HG02884 (cell line): ENCODE measurements around the gene ANO2.
"Not testable (repeated sequence)": the region's sequence is repeated elsewhere in the genome, so short reads cannot be mapped to it uniquely, and the experiment has no call there.

Source experiments
- ATAC-seq: cut with Tn5 transposase; IDR thresholded peaks from one replicate; pipeline ENCODE4 v1.9.1; 2021; ENCODE audit warnings: mild to moderate bottlenecking, moderate library complexity; ENCODE audit not compliant: unreplicated experiment

Gene ANO2

DNA sequence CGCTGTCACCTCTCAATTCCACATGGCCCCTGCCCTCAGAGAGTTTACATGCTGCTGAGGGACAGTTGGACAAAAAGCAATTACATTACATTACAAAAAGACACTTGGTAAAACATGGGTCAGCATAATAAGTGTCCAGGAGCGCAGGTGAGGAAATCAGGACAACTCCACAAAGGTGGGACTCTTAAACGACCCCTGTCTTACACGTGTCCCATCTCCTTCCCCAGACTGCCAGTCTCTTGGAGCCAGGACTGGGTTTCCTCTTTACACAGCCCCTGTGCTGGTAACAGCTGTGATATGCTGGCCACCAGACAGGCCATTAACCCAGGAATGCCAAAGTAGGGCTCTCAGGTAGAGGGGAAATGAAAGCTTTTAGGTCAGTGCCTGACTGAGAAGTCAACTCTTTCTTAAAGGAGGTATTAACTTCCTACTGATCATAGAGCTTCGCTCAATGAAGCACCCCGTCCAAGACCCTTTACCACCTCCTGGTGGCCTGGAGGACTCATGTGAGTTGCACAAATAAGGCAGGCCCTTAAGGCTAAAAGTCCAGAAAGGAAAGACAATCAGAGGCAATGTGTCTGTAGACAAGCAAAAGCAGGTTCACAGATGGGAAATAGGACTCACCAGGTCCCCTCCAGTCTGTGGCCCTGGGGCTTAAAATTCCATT lies 55.5 kb downstream of the ANO2 start:
- ATAC-seq = no peak

DNA sequence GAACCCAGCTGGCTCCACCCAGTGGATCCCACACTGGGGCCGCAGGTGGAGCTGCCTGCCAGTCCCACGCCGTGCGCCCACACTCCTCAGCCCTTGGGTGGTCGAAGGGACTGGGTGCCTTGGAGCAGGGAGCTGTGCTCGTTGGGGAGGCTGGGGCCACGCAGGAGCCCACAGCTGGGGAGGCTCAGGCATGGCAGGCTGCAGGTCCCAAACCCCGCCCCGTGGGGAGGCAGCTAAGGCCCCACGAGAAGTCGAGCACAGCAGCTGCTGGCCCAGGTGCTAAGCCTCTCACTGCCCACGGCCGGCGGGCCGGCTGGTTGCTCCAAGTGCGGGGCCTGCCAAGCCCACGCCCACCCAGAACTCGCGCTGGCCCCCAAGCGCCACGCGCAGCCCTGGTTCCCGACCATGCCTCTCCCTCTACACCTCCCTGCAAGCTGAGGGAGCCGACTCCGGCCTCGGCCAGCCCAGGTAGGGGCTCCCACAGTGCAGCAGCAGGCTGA lies 56.2 kb downstream of the ANO2 start:
- no peak for ATAC-seq

DNA sequence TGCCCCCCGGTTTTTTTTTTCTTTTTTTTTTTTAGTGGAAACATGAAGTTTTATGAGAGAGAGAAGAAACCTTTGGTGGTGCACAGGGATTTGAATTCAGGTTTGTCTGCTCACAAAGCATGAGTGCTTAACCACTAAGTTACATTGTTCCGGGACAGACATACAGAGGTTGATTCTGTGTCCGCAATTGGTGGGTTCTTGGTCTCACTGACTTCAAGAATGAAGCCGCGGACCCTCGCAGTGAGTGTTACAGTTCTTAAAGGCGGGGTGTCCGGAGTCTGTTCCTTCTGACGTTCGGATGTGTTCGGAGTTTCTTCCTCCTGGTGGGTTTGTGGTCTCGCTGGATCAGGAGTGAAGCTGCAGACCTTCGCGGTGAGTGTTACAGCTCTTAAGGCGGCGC lies 57.2 kb downstream of the ANO2 start:
- not testable (repeated sequence) for ATAC-seq

DNA sequence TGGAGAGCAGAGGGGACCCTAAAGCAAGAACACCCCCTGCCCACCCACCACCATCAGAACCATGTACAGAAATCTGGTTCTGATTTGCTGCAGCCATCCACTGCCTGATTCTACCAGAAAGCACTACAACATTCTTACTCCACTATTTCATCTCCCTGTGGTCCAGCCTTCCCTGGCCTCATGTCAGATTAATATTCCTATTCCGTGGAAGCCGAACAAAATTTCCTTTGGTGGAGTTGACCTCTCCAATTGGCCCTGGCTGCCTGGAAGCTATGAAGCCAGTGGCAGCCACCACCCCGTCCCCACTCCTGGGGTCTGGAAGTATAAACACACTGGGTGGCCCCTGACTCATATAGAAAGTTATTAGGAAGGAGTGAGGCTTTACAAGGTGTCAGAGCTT lies 60.2 kb downstream of the ANO2 start:
- ATAC-seq = no peak

DNA sequence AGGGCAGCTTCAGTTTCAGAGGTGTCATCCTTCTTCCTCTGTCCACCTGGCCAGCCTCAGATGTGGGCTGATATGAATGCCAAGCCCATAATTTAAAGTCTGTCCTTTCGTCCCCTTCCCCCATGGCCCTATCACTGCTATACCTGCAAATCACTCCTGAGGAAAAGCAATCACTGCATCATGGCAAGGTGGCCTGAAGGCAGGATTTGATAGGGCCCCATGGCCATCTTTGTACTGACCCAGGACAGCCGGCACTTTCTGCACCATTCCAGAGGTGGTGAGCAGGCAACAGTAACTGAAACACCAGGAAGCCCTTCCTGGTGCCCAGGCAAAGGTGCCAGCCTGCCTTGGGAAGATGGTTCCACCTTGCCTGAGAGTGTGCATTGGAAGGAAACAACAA lies 60.8 kb downstream of the ANO2 start:
- ATAC-seq = no peak

DNA sequence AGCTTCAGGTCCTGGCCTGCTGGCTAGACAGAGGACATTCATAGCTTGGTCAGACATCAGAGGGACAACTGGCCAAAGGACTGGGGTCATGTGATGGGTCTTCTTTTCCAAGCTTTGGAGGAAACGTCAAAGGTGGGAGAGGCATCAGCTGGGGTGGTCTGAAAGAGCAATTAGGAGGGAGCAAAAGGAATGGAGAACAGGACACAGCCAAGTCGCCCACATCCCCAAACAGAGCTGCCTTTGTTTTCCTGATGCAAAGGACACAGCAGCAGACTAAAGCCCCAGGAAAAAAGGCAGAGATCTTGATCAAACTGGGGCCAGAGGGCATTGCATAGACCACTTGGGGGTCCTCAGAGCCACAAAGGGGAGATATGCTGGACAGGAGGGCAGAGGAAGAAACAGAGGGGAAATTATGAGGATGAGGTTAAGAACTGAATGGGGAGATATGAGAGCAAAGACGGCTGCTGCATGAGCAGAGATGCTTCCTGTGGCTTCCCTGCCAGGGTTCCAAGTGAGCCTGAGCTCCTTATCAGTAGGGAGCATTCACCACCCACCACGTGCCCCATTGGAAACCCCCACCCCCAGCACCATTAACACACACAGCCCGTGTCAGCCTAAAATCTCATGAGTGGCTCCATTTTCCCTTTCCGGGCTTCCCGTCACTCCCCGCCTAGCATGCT lies 62.4 kb downstream of the ANO2 start:
- no peak for ATAC-seq

DNA sequence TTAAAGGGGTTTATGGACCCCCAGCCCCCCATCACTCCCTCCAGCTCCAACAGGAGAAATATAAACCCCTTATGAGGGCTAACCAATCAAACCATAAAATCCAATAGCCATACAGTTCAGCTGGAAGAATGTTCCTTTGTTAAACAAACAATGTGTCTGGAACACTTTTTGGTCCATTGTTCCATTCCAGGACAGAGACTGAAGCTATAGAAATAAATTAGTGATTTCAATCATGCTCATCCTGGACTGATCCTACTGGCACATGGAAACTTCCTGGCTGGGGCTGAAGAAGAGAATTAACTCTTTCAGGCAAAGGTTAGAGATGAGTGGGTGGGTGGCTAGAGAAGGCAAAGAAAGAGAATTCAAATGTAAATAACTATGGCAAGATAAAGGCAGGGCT lies 63.4 kb downstream of the ANO2 start:
- ATAC-seq = no peak

DNA sequence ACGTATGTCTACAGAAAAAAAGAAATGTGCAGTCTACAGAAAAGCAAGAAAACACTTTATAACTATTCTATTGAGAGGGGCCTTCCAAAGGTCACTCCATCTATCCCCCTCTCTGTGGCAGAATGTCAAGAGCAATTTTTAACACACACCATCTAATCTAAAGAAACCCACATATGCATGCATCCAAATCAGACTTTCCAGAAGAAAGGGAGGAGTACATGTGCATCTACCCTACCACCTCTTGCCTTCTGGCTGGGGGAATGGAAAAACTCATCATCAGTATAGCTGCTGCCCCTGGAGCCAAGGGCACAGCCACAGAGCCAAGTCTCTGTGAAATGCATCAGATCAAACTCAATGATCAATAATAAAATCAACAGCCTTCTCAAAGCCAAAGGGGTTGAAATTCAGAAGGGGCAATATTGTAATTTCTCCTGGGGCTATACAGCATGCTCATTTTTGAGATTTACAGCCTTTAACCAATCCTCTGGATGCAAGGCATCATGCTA lies 63.9 kb downstream of the ANO2 start:
- ATAC-seq = no peak

DNA sequence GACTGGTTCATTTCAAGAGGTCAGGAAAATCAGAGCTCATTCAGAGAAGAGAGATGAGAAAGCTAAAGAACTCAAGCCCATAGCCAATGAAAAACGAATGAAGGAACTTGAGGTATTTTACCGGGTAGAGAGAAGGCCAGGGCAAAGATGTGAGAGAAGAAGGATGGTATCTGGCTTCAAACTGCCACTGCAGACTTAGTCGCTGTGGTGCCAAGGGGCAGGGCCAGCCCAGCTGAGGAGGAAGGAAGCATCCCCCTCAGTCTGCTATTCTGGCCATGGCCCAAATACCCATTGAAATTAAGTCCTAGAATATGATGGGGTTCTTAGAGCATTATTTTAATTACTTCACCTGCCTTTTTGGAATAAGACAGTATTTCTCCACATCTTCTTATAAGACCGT lies 69.2 kb downstream of the ANO2 start:
- ATAC-seq = no peak

DNA sequence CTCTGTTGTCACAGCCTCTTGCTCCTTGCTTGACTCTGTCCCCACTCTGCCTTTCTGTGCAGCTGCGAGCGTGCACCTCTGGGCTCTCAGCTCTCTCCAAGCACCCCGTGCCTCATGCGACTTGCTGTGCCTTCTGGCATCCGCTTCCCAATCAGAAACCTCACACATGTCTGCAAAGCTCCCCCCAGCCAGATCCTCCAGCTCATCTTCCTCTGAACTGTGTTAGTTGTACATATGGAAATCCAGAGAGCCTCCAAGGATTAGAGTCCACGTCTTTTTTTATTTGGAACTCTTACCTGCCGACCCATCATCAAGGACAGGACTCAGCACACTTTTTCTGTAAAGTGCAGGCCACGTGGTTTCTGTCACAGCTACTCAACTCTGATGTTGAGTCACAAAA lies 70.5 kb downstream of the ANO2 start:
- ATAC-seq = no peak

DNA sequence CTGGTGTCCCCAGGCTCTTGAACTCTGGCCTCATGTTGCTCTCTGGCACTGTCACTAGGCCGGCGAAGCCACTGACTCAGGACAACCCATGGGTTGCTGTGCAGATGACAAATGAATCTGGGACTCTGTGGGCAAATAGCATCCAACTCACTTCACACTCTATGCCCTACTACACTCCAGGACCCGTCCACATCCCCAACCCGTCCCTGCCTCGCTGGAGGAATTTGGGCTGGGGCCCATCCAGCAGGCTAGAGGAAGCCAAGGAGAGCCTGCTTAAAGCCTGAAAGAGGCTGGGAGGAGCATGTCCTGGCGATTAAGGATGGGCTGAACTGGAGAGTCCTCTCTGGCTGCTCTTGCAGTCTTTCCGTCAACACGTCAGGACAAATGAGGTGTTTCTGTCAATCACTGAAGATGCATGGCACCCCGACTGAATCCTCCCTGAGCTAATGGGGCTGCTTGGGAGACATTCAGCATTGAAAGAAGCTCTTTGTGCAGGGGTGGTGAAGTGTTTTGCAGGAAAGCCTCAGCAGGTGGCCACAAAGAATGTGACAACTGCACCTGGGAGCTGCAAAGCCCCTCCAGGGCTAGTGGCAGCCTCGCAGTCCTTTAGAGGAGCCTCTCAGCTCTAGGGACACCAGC lies 71.7 kb downstream of the ANO2 start:
- no peak for ATAC-seq

DNA sequence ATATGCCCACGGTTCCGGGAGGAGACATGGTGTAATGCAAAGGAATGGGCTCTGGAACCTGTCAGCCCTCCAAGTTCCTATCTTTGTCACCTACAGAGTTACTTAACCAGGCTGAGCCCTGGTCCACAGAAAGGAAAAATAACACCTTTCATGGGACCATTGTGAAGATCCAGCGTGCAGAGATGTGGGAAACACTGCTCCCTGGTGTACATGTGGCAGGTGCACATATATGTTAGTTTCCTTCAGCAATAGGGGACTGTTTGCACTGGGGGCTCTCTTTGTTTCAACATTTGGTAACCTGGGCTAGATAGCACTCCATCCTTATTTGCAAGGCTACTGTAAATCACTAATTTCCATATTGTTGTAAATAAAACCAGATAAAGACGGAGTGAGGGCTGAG lies 72.3 kb downstream of the ANO2 start:
- ATAC-seq = no peak

DNA sequence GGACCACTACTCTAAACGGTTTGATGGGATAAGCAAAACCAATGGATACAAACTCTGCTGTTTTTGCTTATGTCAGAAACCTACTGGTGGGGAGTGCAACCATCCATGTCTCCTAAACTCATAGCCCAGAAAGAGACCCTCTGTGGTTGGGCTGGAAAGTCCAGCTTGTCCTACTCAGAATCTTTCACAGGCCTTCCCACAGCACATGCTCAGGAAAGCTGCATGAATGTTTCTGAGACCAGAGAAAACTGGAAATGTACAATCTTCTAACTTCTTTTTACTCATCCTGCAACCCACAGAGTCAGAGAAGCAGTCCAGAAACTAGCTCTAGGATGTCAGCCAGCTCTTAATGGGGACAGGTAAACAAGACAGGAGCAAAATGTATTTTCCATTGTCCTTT lies 73.3 kb downstream of the ANO2 start:
- ATAC-seq = no peak

DNA sequence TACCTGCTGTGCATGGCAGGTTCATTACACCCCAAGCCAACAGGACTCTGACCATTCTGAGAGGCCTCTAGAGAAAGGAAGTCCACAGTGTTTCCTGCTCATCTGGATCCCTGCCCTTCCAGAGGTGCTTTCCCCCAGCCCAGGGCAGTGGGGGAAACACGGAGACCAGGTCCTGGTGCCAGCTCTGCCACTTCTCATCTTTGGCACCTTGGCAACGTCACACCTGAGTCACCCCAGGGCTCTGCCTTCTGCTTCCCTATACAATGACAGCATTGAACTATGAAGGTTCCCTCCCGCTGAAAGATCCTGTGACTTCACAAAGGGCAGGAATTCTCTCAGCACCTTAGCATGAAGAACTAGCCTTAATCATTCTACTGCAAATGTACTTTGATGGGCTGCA lies 74.9 kb downstream of the ANO2 start:
- ATAC-seq = no peak

DNA sequence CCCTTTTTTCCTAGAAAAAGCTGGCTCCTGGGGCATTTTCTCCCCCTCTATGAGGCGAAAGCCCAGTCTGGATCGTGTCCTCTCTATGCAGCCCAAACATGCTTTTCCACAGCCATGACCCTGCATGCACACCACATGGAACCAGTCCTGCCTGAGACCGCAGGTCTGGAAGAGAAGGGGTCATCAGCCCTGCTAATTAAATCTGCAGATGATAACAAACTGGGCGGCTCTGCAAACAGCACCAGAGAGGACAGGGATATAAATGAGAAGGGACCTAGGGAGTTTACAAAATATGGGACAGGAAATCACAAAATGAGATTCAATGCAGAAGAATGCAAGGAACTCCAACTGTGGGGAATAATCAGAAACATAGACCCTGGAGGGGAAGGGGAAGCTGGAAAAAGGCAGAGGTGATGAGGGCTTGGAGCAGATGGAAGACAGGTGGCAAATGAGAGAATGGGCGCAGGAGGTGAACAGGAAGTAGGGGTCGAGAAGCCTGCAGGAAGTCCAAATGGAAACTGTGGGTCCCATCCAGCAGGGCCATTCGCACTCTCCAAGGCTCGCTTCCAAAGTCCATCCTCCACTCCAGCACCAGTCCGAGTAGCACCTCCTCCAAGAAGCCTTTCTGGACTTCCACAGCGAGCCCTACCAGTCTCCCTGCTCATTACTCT lies 76.3 kb downstream of the ANO2 start:
- ATAC-seq = no peak

DNA sequence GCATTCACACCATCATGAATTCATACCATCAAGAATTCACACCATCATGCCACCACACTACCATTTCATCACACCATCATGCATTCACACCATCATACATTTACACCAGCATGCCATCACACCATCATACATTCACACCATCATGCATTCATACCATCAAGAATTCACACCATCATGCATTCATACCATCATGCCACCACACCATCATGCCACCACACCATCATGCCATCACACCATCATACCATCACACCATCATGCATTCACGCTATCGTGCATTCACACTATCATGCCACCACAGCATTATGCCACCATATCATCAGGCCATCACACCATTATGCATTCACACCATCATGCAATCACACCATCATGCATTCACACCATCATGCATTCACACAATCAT lies 79.7 kb downstream of the ANO2 start:
- no peak for ATAC-seq

DNA sequence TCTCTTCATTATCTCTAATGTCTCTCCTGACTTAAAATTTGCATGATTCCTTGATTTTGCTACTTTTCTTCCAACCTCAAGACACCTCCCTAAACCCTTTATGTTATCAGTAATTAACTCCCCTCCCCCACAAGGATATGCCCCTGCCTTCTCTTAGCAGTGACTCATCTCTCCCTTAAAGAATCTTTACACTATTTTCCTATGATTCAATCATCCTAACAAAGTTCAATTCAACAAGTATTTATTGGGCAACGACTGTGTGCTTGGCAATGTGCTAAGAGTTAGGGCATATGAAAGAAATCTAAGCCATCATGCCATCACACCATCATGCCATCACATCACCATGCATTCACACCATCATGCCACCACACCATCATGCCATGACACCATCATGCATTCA lies 80.1 kb downstream of the ANO2 start:
- ATAC-seq = no peak

DNA sequence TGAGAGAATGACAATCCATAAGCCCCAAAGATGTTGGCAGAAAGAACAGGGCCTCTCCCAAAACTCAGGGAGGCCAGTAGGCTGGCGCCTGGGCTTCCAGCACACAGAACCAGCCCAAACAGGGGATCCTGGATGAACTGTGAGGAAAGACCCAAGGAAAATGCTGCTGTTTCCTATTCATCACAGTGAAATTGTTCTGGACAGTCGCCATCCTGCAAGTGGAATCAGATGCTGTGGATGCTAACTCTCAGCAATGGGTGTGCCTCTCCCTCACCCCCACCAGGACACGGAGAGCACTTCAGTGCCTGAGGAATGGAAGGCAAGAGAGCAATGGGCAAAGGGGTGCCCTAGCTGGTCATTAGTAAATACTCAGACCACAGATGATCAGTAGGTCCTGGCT lies 80.8 kb downstream of the ANO2 start:
- ATAC-seq = no peak

DNA sequence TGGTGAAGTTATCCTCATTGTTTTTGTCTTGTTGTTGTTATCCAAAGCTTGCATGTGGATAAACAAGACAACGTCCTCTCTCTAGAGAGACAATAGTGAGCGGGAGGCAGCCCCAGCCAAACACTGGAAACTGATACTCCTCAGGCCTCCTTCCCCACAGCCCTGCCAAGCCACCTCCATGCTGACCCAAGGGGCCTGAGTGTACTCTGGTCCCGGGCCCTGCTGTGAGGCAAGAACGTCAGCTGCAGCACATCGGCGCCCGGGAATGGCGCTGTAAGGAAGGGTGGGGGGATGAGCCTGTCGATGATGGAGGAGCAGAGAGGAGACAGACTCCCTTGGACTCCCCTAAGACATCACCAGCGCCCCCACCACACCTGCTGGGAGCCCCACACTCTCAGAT lies 83.6 kb downstream of the ANO2 start:
- ATAC-seq = no peak

DNA sequence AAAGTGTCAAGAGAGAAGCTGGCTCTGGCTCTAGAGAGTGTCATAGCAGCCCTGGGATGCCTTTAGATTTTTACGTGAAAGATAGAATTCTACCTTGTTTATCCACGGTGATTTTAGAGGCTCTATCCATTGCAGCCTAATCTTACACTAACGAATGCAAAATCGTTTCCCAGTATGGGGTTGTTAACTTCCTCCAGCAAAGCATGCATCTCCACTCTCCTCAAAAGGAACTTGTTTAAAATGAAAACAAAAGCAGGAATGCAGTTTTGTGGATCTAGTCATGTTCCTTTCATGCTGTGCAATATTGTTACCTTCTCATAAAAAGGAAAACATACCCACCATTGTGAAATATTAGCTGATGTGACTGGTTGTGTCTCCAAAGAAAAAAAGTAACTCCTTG lies 88.4 kb downstream of the ANO2 start:
- no peak for ATAC-seq

DNA sequence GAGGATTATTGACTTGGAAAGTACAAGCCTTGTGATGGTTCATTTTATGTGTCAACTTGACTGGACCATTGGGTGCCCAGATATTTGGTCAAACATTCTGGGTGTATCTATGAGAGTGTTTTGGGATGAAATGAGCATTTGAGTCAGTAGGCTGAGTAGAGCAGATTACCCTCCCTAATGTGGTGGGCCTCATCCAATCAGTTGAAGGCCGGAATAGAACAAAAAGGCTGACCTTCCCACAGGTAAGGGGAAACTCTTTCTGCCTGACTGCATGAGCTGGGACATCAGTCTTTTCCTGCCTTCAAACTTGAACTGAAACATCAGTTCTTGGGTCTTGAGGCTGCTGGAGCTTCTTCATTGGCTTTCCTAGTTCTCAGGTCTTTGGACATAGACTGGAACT lies 98.1 kb downstream of the ANO2 start:
- no peak for ATAC-seq

DNA sequence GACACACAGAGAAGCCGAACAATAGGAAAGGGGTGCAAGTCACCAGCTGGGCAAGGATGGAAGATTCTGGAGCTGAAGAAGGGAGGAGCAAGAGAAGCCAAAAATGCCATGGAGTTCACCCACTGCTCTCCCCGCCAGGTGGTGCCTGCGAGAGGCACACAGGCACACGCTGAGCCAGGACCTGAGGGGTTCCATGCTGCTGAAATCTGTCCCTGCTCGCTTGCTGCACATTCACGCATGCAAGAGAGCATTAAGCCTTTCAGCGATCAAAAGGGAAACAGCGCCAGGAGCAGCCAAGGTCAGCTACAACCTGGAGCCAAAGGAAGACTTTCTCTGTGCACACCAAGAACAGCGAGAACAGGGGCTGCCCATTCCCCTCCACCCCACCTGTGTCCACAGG lies 104.1 kb downstream of the ANO2 start:
- ATAC-seq = no peak
